HepG2 (cell line): ENCODE data around the gene INTS15. TPM values are rescaled to one million over a fixed set of nuclear protein-coding genes. Genes with fewer than 3 reads are reported as not detected.

Experiments used
- ATF1 ChIP-seq: IDR thresholded peaks from 2 replicates; pipeline ENCODE4 v1.6.1; 2016; ENCODE audit warnings: mild to moderate bottlenecking, control low read depth
- DNMT3B ChIP-seq: conservative IDR thresholded peaks from 2 replicates; pipeline ENCODE4 v1.6.1; 2016; ENCODE audit warnings: missing biosample characterization, control low read depth
- FOSL2 ChIP-seq: sonication (generic); formaldehyde crosslinking; IDR thresholded peaks from 2 replicates; pipeline ENCODE4 v1.4.0; 2020; ENCODE audit warnings: missing genetic modification reagents
- HHEX ChIP-seq: IDR thresholded peaks from 2 replicates; pipeline ENCODE4 v1.6.1; 2016; ENCODE audit warnings: control low read depth
- KLF11 ChIP-seq: IDR thresholded peaks from 2 replicates; pipeline ENCODE4 v1.6.1; 2016; ENCODE audit warnings: missing compliant biosample characterization
- NFRKB ChIP-seq: fragments of 450-650 bp; IDR thresholded peaks from 2 replicates; pipeline ENCODE4 v1.6.1; 2017
- SP140L ChIP-seq: sonication (generic); formaldehyde crosslinking; IDR thresholded peaks from 2 replicates; pipeline ENCODE4 v1.4.0; 2020; ENCODE audit warnings: missing genetic modification reagents, borderline replicate concordance
- STAG1 ChIP-seq: sonication (generic); formaldehyde crosslinking; IDR thresholded peaks from 2 replicates; pipeline ENCODE4 v1.4.0; 2020; ENCODE audit warnings: missing genetic modification reagents
- ZIK1 ChIP-seq: sonication (generic); formaldehyde crosslinking; IDR thresholded peaks from 2 replicates; pipeline ENCODE4 v1.5.0; 2020; ENCODE audit warnings: mild to moderate bottlenecking, low read depth, missing genetic modification reagents, borderline replicate concordance
- ZNF431 ChIP-seq: sonication (generic); formaldehyde crosslinking; IDR thresholded peaks from 2 replicates; pipeline ENCODE4 v1.9.0; 2022; ENCODE audit warnings: missing genetic modification reagents, low read depth, mild to moderate bottlenecking, borderline replicate concordance
- ZNF615 ChIP-seq: sonication (generic); formaldehyde crosslinking; IDR thresholded peaks from 2 replicates; pipeline ENCODE4 v1.5.0; 2020; ENCODE audit warnings: mild to moderate bottlenecking, missing genetic modification reagents, borderline replicate concordance
- ZNF75D ChIP-seq: sonication (generic); formaldehyde crosslinking; IDR thresholded peaks from 2 replicates; pipeline ENCODE4 v1.8.1; 2023; ENCODE audit warnings: missing genetic modification reagents, mild to moderate bottlenecking, borderline replicate concordance
- ZNF841 ChIP-seq: sonication (generic); formaldehyde crosslinking; IDR thresholded peaks from 2 replicates; pipeline ENCODE4 v1.8.1; 2023; ENCODE audit warnings: missing genetic modification reagents, borderline replicate concordance
- ZSCAN30 ChIP-seq: sonication (generic); formaldehyde crosslinking; IDR thresholded peaks from 2 replicates; pipeline ENCODE4 v1.5.0; 2020; ENCODE audit warnings: mild to moderate bottlenecking, missing genetic modification reagents
- polyA plus RNA-seq, 8 experiments: library from polyadenylated mRNA; depleted of rRNA in 3 of 8; stranded (reverse) in 7 of 8; unstranded in 1 of 8; fragments of >200 nt; fragmentation: Illumina TruSeq in 4 of 8; extraction: Trizol in 4 of 8; gene quantifications; 2 replicates each; pipeline versions ENCODE4 v1.2.1 to v1.2.3, GENCODE V29; 2011 to 2016; ENCODE audit warnings: low read depth in 4 of 8, missing spikeins in 1 of 8, mixed read lengths in 1 of 8; ENCODE audit not compliant: insufficient read depth in 1 of 8
- total RNA-seq, 5 experiments: library from RNA; depleted of rRNA; stranded (reverse); fragments of >200 nt; fragmentation: Illumina TruSeq; extraction: Trizol; gene quantifications; 2 replicates each; pipeline ENCODE4 v1.2.3, GENCODE V29; 2016; ENCODE audit warnings: low read depth in 1 of 5
- TF ChIP-seq, protein P1 (sequence below): sonication (generic); formaldehyde crosslinking; IDR thresholded peaks from 2 replicates; pipeline ENCODE4 v1.4.0; 2020; ENCODE audit warnings: missing genetic modification reagents
- TF ChIP-seq, protein P2 (sequence below): sonication (generic); formaldehyde crosslinking; IDR thresholded peaks from 2 replicates; pipeline ENCODE4 v1.4.0; 2020; ENCODE audit warnings: mild to moderate bottlenecking, missing genetic modification reagents, borderline replicate concordance
- TF ChIP-seq, protein P3 (sequence below): sonication (generic); formaldehyde crosslinking; IDR thresholded peaks from 2 replicates; pipeline ENCODE4 v1.8.0; 2022; ENCODE audit warnings: missing genetic modification reagents, mild to moderate bottlenecking, borderline replicate concordance

Gene INTS15
- total and polyA plus RNA-seq, 2 of the 13 experiments (the other 11 are each of a cell fraction or from before 2014, with no cell fraction given) = 16.3 to 25.7 TPM

DNA sequence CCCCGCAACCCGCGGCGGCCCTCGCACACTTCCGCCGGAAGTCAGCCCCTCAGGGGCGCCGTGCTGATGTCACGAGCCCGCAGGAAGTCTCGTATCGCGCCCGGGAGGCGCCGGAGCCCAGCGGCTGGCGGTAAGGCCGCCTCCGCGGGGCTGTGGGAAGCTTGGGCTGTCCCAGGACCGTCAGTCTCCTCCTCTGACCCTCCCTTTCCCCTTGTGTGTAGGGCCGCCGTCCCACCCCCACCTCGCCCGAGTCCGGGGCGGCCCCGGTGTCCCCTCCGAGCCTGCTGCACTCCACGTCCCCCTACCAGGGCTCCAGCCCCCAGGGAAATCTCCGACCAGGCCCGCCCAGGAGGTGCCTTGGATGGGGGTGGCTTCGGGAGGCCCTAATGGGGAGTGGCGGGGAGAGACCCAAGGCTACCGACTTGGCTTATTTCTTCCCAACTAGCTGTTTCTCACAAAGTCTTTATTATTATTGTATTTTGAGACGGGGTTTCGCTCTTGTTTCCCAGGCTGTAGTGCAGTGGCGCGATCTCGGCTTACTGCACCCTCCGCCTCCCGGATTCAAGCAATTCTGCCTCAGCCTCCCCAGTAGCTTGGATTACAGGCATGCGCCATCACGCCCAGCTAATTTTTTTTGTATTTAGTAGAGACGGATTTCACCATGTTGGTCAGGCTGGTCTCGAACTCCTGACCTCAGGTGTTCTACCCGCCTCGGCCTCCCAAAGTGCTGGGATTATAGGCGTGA is 12.3 kb upstream of the INTS15 start, which contains the start of gene ZDHHC4 (continued):
- TF ChIP-seq KLF11 (peak; percentile 25; the same call in 1 of the 2 replicates), ZNF75D (CRISPR knock-in tag) (peak; percentile 87; the same call in 1 of the 2 replicates), ATF1 (CRISPR knock-in tag) (peak; percentile 78; the same call in 1 of the 2 replicates), NFRKB (no peak), STAG1 (CRISPR knock-in tag) (no peak), ZNF431 (CRISPR knock-in tag) (peak; percentile 36; the same call in 1 of the 2 replicates), ZSCAN30 (0 out of 2 replicates have a peak, but pooled peaks have one; percentile 39), ZNF615 (CRISPR knock-in tag) (peak; percentile 92; the same call in 1 of the 2 replicates), HHEX (CRISPR knock-in tag) (no peak), ZIK1 (CRISPR knock-in tag) (peak; percentile 31; the same call in 1 of the 2 replicates), DNMT3B (CRISPR knock-in tag) (no peak), ZNF841 (no peak), FOSL2 (CRISPR knock-in tag) (peak; percentile 64), SP140L (no peak)
- TF ChIP-seq, protein P1, sequence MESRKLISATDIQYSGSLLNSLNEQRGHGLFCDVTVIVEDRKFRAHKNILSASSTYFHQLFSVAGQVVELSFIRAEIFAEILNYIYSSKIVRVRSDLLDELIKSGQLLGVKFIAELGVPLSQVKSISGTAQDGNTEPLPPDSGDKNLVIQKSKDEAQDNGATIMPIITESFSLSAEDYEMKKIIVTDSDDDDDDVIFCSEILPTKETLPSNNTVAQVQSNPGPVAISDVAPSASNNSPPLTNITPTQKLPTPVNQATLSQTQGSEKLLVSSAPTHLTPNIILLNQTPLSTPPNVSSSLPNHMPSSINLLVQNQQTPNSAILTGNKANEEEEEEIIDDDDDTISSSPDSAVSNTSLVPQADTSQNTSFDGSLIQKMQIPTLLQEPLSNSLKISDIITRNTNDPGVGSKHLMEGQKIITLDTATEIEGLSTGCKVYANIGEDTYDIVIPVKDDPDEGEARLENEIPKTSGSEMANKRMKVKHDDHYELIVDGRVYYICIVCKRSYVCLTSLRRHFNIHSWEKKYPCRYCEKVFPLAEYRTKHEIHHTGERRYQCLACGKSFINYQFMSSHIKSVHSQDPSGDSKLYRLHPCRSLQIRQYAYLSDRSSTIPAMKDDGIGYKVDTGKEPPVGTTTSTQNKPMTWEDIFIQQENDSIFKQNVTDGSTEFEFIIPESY = no peak
- TF ChIP-seq, protein P2, sequence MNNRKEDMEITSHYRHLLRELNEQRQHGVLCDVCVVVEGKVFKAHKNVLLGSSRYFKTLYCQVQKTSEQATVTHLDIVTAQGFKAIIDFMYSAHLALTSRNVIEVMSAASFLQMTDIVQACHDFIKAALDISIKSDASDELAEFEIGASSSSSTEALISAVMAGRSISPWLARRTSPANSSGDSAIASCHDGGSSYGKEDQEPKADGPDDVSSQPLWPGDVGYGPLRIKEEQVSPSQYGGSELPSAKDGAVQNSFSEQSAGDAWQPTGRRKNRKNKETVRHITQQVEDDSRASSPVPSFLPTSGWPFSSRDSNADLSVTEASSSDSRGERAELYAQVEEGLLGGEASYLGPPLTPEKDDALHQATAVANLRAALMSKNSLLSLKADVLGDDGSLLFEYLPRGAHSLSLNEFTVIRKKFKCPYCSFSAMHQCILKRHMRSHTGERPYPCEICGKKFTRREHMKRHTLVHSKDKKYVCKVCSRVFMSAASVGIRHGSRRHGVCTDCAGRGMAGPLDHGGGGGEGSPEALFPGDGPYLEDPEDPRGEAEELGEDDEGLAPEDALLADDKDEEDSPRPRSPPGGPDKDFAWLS = no peak
- TF ChIP-seq, protein P3, sequence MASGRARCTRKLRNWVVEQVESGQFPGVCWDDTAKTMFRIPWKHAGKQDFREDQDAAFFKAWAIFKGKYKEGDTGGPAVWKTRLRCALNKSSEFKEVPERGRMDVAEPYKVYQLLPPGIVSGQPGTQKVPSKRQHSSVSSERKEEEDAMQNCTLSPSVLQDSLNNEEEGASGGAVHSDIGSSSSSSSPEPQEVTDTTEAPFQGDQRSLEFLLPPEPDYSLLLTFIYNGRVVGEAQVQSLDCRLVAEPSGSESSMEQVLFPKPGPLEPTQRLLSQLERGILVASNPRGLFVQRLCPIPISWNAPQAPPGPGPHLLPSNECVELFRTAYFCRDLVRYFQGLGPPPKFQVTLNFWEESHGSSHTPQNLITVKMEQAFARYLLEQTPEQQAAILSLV (CRISPR knock-in tag) = 0 out of 2 replicates have a peak, but pooled peaks have one; percentile 33
